ENCODE results near the gene GULP1. TPM values are rescaled to one million over a fixed set of nuclear protein-coding genes. Genes with fewer than 3 reads are reported as not detected.

The GULP1 gene
- total RNA-seq, 4 donors from 2014 or later = 34.0 to 46.3 (median 38.0) TPM

GRCh38 chr2:188349019-188349418 is 57.3 kb downstream of the GULP1 start:
- Histone ChIP-seq H3K4me3 (replicated peaks in 1 of 3) (no peak overlapping the region), H3K9me3 (no peaks in the 10 kb centered on the region), H3K27ac (no peak overlapping the region), H3K27me3 (no peaks in the 10 kb centered on the region), H3K36me3 (no peaks in the 10 kb centered on the region), H3K4me1 (peaks cover 0 to 10% of the 10 kb centered on the region in 2 donors)
- DNase-seq = no peak
- intact Hi-C loops (cut with DNase I) = no loop called here
- TF ChIP-seq CTCF (IDR thresholded peaks at IDR 0.05) (no peak), POLR2A (IDR thresholded peaks at IDR 0.05) (no peak)
- 84 to 90% methylated on average over 1 of the region's 1 CpG for WGBS, 2 donors

GRCh38 chr2:188353282-188353681 is 61.6 kb downstream of the GULP1 start:
- no peak overlapping the region for H3K27ac ChIP-seq
- no peak for DNase-seq
- no peak overlapping the region for H3K4me3 ChIP-seq (replicated peaks in 1 of 3)
- H3K4me1 ChIP-seq = no peaks in the 10 kb centered on the region
- WGBS, 2 donors = 92 to 96% methylated on average over 5 of the region's 5 CpGs
- H3K36me3 ChIP-seq = no peaks in the 10 kb centered on the region
- intact Hi-C loops (cut with DNase I) = no loop called here
- H3K27me3 ChIP-seq = no peaks in the 10 kb centered on the region
- H3K9me3 ChIP-seq = no peaks in the 10 kb centered on the region
- TF ChIP-seq CTCF (IDR thresholded peaks at IDR 0.05) (no peak), POLR2A (IDR thresholded peaks at IDR 0.05) (no peak)

GRCh38 chr2:188360485-188361263 is 69.0 kb downstream of the GULP1 start:
- intact Hi-C loops (cut with DNase I) = no loop called here
- H3K27me3 ChIP-seq = no peaks in the 10 kb centered on the region
- no peak overlapping the region for H3K27ac ChIP-seq
- no peak for TF ChIP-seq CTCF (IDR thresholded peaks at IDR 0.05)
- no peak for TF ChIP-seq POLR2A (IDR thresholded peaks at IDR 0.05)
- H3K4me1 ChIP-seq = no peaks in the 10 kb centered on the region
- 93% methylated on average over 9 of the region's 9 CpGs for WGBS, 2 donors
- H3K36me3 ChIP-seq = no peaks in the 10 kb centered on the region
- DNase-seq = no peak
- no peak overlapping the region for H3K4me3 ChIP-seq (replicated peaks in 1 of 3)
- H3K9me3 ChIP-seq = no peaks in the 10 kb centered on the region

- intact Hi-C loops (cut with DNase I) = no loop called here
- DNase-seq = no peak
- H3K9me3 ChIP-seq = no peaks in the 10 kb centered on the region
- no peaks in the 10 kb centered on the region for H3K36me3 ChIP-seq
- H3K4me1 ChIP-seq = no peaks in the 10 kb centered on the region
- WGBS, 2 donors = 78 to 82% methylated on average over 4 of the region's 4 CpGs
- no peak overlapping the region for H3K27ac ChIP-seq
- TF ChIP-seq POLR2A (IDR thresholded peaks at IDR 0.05) (no peak), CTCF (IDR thresholded peaks at IDR 0.05) (no peak)
- H3K4me3 ChIP-seq (replicated peaks in 1 of 3) = no peak overlapping the region
- H3K27me3 ChIP-seq = no peaks in the 10 kb centered on the region
Measured at GRCh38 chr2:188364033-188364630, 72.5 kb downstream of the GULP1 start.

GRCh38 chr2:188365058-188365641 is 73.5 kb downstream of the GULP1 start:
- DNase-seq = no peak
- H3K36me3 ChIP-seq = no peaks in the 10 kb centered on the region
- H3K4me3 ChIP-seq (replicated peaks in 1 of 3) = no peak overlapping the region
- H3K9me3 ChIP-seq = no peaks in the 10 kb centered on the region
- no peak overlapping the region for H3K27ac ChIP-seq
- intact Hi-C loops (cut with DNase I) = no loop called here
- no peak for TF ChIP-seq CTCF (IDR thresholded peaks at IDR 0.05)
- TF ChIP-seq POLR2A (IDR thresholded peaks at IDR 0.05) = no peak
- H3K27me3 ChIP-seq = no peaks in the 10 kb centered on the region
- H3K4me1 ChIP-seq = no peaks in the 10 kb centered on the region
